Fibroblast of skin of back (primary cell): ENCODE measurements around the gene MED7.
A peak's percentile ranks its signal among the peaks of the same experiment; 100 is the strongest.

Source experiments
- DNase-seq: peaks from one replicate; pipeline ENCODE4 v3.0.0-alpha.2; 2013

MED7 gene

GRCh38 chr5:157100140-157100679 lies 42.5 kb downstream of the MED7 start:
- DNase-seq, result peak; percentile 70

GRCh38 chr5:157088342-157088990 lies 54.2 kb downstream of the MED7 start:
- no peak for DNase-seq
